HG03097 (cell line): ENCODE measurements around the gene NRBF2.
"Not testable (repeated sequence)": the region's sequence is repeated elsewhere in the genome, so short reads cannot be mapped to it uniquely, and the experiment has no call there.

Experiments
- ATAC-seq: cut with Tn5 transposase; IDR thresholded peaks from one replicate; pipeline ENCODE4 v1.9.1; 2021; ENCODE audit not compliant: unreplicated experiment, low FRiP score

NRBF2 gene

DNA sequence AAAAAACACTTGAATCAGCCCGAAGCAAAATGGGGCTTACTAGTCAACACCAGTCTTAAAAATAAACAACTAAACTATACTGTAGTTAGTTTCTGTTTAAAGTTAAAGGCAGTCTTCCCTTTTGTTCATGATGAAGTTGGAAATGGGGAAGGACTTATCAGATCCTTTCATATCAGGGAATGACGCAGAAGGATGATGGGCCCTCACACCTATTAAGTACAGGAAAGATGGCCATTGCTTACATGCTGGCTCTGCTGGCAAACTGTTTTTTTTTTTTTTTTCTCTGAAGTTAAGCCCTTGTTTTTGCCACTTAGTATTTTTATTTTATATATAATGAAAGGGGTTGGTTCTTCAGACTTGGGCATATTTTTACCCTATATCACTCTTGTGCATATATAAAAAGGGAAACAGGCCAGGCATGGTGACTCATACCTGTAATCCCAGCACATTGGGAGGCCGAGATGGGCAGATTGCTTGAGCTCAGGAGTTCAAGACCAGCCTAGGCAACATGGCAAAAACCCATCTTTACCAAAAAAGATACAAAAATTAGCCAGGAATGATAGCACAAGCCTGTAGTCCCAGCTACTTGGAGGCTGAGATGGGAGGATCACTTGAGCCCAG, 16.6 kb upstream of the NRBF2 start:
- no peak for ATAC-seq

DNA sequence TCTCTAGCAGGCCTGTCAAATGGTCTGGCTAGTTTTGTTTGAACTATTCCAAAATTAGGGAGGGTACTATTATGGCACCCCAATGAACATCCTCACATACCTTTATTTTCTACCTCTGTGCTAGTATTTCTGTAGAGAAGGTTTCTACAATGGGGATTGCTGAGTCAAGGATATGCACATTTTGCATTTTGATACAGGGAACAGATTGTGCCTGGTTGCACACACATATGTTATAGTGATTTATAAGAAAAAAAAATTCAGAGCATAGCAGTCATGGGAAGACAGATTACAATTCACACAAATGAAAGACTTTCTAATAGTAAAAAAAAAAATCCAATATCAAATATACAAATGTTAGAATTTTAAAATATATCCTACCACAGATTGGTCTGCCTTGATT, 14.1 kb upstream of the NRBF2 start:
- no peak for ATAC-seq

GRCh38 chr10:63120554-63120953, 12.6 kb upstream of the NRBF2 start:
- no peak for ATAC-seq

DNA sequence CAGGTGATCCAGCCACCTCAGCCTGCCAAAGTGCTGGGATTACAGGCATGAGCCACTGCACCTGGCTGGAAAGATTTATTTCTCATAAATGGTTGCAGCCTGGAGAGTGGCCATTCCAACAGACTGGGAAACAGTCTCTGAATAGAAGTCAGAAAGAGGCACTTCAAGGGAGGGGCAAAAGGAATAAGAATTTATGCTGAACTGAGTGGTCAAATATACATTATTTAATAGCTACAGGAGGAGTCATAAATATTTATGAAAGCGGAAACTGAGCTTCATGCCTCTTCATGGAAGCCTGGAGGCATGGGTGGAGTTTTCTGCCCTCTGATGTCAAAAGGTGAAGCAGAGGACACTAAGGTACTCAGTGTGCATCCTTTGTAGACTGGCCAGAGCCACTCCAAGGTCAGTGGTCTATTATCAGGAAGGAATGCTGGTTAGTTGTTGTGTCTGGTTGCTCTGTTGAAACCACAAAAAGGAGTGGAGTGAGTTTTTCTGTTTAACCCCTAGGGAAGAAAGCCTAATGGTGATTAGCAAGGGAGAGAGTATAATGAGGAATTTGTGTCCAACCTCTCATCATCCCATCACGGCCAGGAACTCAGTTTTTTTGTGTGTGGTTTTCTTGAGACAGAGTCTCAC, 9.3 kb upstream of the NRBF2 start:
- no peak for ATAC-seq

- no peak for ATAC-seq
These were observed 7.7 kb upstream of the NRBF2 start for GRCh38 chr10:63125459-63125858.

DNA sequence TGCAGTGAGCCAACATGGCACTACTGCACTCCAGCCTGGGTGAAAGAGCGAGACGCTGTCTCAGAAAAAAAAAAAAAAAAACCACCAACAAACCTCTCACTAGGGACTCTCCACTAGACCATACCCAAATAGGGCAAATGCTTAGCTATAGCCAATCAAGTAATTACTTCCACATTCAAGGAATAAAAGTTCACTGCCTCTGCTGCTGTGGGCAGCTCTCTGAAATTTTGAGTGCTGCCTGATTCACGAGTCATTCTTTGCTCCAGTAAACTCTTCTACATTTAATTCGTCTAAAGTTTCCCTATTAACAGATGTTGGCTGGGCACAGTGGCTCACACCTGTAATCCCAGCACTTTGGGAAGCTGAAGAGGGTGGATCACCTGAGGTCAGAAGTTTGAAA, 4.7 kb upstream of the NRBF2 start:
- no peak for ATAC-seq

- ATAC-seq, result no peak
These were observed 3.2 kb upstream of the NRBF2 start for GRCh38 chr10:63129888-63130287.

DNA sequence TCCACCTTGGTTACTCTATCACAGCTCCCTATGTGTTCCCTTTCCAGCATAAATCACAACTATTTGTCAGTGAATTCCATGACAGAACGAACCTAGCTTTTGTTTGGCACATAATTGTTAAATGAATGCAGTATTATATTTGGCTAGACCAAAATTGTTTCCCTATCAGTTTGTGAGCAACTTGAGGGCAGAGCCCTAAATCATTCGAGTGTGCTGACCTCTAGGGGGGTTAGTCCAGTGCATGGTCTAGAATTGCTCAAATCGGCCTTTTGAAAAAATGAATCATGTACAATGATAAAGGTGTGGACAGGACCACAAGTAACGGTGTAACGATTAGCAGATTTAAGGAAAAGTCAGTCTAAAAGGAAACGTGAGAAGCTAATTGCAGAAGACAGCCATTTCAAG, 475 bp upstream of the NRBF2 start:
- peak; percentile 2 for ATAC-seq

- no peak for ATAC-seq
These were observed 861 bp downstream of the NRBF2 start for GRCh38 chr10:63133821-63134557.

DNA sequence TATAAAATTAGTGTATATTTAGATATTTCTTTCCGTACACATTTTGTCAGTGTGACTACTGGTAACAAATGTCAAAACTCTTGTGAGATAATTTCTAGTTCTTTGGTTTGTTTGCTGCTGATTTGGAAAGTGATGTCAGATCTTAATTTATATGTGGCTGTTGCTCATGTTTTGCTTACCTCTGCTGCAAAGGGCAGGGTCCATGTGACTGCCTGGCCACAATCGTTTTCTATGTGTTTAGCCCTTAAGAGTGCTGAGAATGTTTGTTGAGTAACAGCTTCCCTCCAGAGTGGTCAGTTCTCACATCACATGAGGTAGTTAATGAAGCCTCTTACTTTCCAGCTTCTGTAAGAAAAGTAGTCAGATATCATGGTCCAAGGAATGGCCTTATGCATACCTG, 4.2 kb downstream of the NRBF2 start:
- ATAC-seq, result no peak

DNA sequence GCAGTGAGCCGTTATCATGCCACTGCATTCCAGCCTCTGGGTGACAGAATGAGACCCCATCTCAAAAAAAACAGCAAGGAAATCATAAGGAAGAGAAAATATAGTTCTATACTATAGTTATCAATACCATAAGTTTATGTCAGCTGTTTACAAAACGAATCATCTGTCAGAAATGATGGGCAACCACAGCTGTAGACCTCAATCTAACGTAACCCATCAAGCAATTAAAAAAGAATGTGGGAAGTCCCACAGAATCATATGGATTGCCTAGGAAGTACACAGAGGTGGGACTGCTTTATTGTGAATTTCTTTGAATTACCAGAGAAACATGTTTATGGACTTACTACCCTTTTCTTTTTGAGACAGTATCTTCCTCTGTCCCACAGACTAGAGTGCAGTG, 6.9 kb downstream of the NRBF2 start:
- ATAC-seq, result no peak

GRCh38 chr10:63142136-63142535, 9.0 kb downstream of the NRBF2 start:
- no peak for ATAC-seq

DNA sequence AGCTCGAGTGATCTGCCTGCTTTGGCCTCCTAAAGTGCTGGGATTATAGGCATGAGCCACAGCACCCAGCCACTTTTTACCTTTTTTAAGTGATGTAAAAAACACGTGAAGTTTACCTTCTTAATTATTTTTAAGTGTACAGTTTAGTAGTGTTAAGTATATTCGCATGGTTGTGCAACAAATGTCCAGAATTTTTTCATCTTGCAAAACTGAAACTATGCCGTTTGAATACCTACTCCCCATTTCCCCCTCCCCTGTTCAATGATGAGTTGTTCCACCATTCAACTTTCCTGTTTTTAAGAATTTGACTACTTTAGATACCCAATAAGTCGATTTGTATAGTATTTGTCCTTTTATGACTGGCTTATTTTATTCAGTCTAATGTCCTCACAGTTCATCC, 10.9 kb downstream of the NRBF2 start:
- no peak for ATAC-seq

- ATAC-seq, result no peak
These were observed 12.7 kb downstream of the NRBF2 start for GRCh38 chr10:63145782-63146181.

GRCh38 chr10:63146503-63146902, 13.4 kb downstream of the NRBF2 start:
- ATAC-seq, result no peak

DNA sequence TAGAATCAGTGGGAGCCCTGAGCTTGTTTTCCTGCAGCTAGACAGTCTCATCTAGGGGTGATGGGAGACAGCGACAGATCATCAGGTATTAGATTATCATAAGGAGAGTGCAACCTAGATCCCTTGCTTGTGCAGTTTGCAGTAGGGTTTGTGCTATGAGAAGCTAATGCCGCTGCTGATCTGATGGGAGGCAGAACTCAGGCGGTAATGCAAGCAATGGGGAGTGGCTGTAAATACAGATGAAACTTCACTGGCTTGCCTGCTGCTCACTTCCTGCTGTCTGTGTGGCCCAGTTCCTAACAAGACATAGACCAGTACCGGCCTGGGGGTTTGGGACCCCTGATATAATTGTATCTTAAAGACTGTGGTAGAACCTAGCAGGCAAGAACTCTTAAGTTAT, 17.6 kb downstream of the NRBF2 start:
- ATAC-seq, result no peak

DNA sequence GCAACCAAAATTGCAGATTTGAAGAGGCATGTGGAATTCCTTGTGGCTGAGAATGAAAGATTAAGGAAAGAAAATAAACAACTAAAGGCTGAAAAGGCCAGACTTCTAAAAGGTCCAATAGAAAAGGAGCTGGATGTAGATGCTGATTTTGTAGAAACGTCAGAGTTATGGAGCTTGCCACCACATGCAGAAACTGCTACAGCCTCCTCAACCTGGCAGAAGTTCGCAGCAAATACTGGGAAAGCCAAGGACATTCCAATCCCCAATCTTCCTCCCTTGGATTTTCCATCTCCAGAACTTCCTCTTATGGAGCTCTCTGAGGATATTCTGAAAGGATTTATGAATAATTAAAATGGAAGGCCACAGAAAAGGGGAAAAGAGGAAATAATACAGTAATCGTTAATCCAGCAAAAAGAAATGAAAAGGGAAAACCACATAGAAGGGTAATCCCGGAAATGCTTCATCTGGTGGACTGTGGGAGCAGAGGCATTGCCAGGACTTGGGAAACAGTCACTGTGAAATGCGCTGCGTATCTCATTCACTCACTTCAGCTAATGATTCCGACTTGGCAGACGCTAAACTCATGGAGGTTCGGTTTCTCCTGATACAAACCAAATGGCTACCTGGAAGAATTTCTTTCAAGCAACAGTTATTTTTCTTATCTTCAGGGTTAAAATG, 20.9 kb downstream of the NRBF2 start:
- not testable (repeated sequence) for ATAC-seq

DNA sequence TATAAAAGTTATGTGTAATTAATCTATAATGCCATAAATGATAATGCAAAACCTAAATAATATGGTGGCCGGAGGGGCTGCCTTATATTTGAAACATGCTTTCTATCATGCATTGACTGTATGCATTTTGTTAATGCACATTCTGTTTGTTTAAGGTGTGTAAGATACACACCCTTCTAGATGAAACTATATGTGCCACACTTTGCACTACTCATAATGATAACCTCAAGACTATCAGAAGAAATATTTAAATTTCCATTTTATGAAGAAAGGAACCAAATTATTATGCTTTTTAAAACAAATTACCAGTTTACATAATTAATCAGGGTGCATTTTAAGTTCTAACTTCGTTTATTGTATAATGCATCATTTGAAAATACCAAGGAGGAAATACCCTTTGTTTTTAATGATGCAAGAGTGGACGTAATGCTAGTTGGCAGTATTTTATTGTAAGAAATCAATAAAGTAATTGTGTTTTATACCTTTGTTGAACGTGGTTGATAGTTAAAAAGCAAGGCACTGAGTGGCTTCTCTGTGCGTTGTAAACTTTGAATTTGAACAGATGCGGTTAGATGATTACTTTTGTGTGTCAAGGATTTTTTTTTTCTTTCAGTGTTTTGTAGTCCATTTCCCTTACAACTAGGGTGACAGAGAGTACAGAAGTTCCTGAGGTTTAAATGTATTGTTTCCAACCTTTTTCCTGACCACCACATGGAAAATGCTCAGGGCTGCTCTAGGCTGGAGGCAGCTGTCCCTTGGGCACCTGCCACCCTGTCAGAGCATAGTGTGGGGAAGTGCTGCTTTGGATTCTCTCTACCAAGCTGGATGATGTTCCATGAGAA, 21.6 kb downstream of the NRBF2 start:
- ATAC-seq, result no peak

DNA sequence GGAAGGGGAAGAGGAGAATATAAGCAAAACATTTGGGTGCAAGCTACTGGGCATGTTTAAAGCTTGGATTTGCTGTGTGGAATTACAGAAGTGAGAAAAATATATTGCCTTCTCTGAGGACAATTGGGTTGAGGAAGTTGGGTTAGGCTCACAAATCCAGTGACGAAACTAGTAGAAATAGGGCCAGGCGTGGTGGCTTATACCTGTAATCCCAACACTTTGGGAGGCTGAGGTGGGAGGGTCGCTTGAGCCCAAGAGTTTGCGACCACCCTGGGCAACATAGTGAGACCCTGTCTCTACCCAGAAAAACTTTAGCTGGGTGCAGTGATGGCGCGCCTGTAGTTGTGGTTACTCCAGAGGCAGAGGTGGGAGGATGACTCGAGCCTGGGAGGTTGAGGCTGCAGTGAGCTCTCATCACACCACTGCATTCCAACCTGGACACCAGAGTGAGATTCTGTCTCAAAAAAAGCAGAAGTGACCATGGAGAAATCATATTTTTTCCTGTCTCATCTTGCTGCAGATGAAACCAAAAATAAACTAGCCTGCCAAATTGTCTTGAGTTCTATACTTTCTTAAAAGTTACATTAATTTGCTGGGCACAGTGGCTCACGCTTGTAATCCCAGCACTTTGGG, 22.4 kb downstream of the NRBF2 start:
- ATAC-seq, result no peak

GRCh38 chr10:63156236-63156635, 23.1 kb downstream of the NRBF2 start:
- ATAC-seq, result no peak
